Measurements from ENCODE around the gene PLAC8.
A peak's percentile ranks its signal among the peaks of the same experiment; 100 is the strongest.
"Not testable (repeated sequence)": the region's sequence is repeated elsewhere in the genome, so short reads cannot be mapped to it uniquely, and the experiment has no call there.

Gene PLAC8

DNA sequence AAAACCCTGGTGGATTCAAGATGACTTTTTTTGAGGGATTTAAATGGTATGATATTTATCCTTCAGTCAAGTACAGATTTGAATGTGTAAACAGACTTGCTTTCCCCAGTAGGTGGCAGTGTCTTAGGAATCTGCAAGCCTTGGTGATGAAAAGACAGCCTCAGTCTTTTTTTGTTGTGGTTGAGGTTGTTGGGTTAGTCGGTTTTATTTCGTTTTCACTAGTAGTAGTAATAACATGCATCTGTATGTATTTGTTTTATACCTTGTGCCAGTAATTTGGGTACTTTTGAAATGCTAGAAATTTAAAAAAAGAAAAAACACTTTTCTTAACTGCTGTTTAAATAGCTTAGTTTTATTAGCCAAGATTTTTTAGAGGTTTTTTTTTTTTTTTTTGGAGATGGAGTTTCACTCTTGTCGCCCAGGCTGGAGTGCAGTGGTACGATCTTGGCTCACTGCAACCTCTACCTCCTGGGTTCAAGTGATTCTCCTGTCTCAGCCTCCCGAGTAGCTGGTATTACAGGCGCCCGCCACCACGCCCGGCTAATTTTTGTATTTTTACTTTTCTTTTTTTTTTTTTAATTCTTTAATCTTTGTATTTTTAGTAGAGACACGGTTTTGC, 40.3 kb downstream of the PLAC8 start:
- DNase-seq (ENCODE audit: low read depth in 2 of 3, low spot score in 1 of 3): peak in 2 of 3 donors; percentile 19 to 67

DNA sequence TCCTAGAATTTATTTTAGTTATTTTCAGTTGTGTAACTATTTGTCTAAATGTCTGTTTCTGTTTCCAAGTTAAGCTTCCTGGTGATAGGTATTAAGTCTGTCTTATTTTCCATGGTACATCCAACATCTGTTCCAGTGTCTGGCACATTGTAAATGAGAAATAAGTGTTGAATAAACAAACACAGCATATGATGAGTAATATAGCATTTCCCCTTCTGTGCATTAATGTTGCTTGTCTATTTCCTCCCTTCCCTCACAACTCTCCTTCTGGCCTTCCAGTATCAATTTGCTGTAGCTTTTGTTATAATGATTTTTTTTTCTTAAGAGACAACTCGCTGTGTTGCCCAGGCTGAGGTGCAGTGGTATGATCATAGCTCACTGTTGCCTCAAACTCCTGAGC, 43.4 kb downstream of the PLAC8 start:
- no peak for DNase-seq (ENCODE audit: low read depth in 2 of 3, low spot score in 1 of 3)

DNA sequence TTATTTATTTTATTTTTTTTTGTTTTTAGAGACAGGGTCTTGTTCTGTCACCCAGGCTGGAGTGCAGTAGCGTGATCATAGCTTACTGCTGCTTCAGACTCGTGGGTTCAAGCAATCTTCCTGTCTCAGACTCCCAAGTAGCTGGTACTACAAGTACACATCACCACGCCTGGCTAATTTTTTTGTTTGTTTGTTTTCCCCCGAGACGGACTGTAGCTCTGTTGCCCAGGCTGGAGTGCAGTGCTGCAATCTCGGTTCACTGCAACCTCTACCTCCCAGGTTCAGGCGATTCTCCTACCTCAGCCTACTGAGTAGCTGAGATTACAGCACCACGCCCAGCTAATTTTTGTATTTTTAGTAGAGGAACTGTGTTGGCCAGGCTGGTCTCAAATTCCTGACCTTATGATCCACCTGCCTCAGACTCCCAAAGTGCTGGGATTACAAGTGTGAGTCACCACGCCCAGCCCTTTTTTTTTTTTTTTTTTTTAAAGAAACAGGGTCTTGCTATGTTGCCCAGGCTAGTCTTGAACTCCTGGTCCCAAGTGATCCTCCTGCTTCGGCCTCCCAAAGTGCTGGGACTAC, 47.4 kb downstream of the PLAC8 start:
- no peak for DNase-seq (ENCODE audit: low read depth in 2 of 3, low spot score in 1 of 3)

DNA sequence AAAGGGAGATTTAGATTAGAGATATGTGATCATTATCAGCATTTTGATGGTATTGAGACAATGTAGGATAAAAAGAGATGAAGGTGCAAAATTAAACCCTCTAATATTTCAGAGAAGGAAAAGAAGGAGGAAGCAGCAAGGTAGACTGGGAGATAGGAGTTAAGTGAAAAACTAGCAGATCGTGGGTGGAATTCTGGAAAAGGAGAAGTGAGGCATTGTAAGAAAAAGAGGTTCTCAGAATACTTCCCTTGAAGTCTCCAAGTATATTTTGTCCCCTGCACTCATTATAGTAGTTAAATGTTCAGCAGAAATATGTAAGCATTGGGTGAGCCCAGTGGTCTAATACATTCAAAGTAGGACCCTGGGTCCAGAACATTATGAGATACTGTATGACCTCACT, 49.3 kb downstream of the PLAC8 start:
- DNase-seq (ENCODE audit: low read depth in 2 of 3, low spot score in 1 of 3): no peak

DNA sequence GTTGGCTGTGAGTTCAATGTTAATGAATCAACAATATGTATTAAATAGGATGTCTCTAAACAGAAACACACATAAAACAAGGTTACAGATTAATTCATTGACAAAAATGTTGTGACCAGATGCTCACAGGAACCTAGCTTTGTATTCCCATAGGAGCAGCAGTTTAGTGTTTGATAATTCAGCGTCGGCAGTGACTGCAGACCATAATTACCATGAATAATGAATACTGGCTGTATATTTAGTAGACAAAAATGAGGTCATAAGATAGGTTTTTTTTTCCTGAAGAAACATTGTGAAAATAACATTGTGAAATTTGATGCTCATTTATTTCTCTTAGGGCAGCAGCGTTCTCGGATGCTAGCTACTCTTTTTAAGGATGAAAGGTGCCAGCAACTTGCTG, 51.8 kb downstream of the PLAC8 start:
- DNase-seq (ENCODE audit: low read depth in 2 of 3, low spot score in 1 of 3): no peak

DNA sequence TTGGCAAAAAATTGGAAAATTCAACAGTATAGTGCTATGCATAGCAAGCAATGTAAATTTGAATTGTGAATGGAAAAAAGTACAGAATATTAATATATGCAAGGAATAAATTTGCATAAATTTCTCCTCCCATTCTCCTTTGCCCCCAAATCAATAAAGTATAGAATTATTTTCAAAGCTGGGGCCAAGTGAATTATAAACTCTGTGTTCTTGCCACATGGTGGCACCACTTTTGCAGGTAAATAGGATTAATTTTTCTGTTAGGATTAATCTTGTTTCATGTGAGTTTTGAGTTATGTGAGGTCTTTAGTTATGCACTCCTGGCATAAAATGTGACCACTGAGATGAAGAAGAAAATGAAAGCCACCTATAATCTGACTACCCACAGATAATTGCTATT, 59.6 kb downstream of the PLAC8 start:
- DNase-seq (ENCODE audit: low read depth in 2 of 3, low spot score in 1 of 3): no peak

DNA sequence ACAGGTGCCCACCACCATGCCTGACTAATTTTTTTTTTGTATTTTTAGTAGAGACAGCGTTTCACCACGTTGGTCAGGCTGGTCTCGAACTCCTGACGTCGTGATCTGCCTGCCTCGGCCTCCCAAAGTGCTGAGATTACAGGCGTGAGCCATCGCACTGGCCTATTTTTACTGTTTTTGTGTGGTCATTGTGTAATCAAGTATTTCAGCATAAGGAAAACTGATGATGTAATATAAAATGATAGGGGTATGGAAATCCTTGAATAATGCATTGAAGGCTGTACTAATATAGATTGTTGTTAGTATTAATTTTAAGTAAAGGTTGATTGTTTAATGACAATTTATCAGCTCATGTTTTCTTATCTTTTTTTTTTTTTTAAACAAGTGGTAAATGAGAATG, 65.7 kb downstream of the PLAC8 start:
- not testable (repeated sequence) for DNase-seq (ENCODE audit: low read depth in 2 of 3, low spot score in 1 of 3)

DNA sequence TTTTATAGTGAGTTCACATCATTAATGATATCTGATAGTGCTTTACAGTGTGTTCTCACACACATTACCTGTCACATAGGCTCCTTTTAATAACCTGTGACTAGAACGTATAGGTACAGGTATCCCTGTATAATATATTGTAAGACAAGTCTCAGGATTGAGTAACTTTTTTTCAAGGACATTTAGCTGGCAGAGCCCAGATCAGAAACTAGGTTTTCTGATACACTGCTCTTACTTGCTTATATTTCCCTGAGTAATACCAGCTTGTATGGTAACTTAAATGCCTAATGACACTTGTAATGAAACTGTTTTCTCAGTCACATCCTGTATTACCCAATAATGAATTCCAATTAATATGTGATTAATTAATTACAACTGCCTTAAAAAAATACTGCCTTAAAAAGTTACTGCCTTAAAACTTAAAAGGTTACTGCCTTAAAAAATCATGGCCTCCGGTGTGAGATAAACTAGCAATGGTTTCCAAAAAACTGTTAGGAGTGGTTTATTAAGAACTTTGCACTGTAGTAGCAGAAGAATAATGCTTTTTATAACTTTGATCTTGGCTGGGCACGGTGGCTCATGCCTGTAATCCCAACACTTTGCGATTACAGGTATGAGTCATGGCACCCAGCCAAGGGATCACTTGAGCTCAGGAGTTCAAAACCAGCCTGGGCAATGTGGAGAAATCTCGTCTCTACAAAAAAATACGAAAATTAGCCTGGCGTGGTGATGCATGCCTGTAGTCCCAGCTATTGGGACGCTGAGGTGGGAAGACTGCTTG, 67.6 kb downstream of the PLAC8 start:
- DNase-seq (ENCODE audit: low read depth in 2 of 3, low spot score in 1 of 3): no peak

DNA sequence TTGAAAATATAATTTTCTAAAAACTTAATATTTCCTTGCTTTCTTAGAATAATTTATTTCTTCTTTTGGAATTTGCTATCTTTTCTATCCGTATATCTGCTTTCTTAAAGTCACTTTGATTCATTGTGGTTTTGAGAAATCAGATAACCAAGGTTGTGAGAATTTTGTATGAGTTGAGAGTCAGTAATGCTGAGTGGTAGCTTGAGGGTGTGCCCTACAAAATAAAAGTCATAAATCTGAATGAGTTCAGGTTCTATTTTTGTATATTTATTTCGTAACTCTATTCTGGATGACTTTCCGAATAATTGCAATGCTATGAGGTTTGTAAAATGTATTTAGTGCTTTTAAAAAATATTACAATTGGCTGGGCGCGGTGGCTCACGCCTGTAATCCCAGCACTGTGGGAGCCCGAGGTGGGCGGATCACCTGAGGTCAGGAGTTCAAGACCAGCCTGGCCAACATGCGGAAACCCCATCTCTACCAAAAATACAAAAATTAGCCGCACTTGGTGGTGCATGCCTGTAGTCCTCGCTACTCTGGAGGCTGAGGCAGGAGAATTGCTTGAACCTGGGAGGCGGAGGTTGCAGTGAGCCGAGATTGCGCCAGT, 70.6 kb downstream of the PLAC8 start:
- DNase-seq (ENCODE audit: low read depth in 2 of 3, low spot score in 1 of 3): no peak

DNA sequence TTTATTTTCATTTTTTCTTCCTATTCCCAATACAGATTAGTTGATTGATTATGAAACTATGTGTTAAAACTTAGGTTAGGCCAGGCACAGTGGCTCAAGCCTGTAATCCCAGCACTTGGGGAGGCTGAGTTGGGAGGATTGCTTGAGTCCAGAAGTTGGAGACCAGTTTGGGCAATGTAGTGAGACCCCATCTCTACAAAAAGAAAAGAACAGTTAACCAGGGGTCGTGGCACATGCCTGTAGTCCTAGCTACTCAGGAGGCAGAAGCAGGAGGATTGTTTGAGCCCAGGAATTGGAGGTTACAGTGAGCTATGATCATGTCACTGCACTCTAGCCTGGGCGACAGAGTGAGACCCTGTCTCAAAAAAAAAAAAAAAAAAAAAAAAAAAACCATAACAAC, 71.4 kb downstream of the PLAC8 start:
- DNase-seq (ENCODE audit: low read depth in 2 of 3, low spot score in 1 of 3): not testable (repeated sequence)

DNA sequence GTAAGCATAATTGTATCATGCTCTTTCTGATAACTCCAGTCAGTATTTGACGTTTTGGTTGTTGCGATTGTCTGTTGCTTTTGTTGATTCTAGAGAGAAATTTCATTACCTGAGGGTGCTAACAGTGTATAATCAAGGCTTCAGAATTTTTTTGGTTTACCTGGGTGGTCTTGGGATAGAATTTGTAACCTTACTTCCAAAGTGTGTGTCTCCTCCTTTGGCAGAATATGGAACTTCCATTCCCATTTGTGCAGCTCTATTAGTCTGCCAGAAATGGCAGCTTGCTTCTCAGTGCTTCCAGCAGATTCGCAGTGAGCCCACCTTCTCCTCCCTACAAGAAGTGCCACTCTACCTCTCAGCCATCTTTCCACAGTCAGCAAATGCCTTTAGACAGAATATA, 74.3 kb downstream of the PLAC8 start:
- no peak for DNase-seq (ENCODE audit: low read depth in 2 of 3, low spot score in 1 of 3)

All from stimulated activated CD4-positive, alpha-beta T cell treated with anti-CD3 and anti-CD28 coated beads, Interleukin-12 subunit alpha, Interleukin-12 subunit beta, amount 100 ng/mL, for 48 hours (primary cell).